IPS-18a (cell line): ENCODE data around the gene MAB21L4.

Source experiments
- H3K27ac ChIP-seq: one replicate; pipeline ENCODE4 v1.5.1; 2013; ENCODE audit warnings: low read length
- H3K27me3 ChIP-seq: one replicate; pipeline ENCODE4 v1.6.1; 2013; ENCODE audit warnings: mild to moderate bottlenecking, low read length; ENCODE audit not compliant: control insufficient read depth, insufficient read depth
- H3K36me3 ChIP-seq: one replicate; pipeline ENCODE4 v1.6.1; 2013; ENCODE audit warnings: low read depth, low read length; ENCODE audit not compliant: control insufficient read depth
- H3K4me1 ChIP-seq: one replicate; pipeline ENCODE4 v1.6.1; 2013; ENCODE audit warnings: low read depth, low read length; ENCODE audit not compliant: control insufficient read depth
- H3K4me3 ChIP-seq: one replicate; pipeline ENCODE4 v1.5.1; 2013; ENCODE audit warnings: low read length
- H3K9ac ChIP-seq: one replicate; pipeline ENCODE4 v1.6.1; 2013; ENCODE audit warnings: mild to moderate bottlenecking, low read length, moderate library complexity
- H3K9me3 ChIP-seq: one replicate; pipeline ENCODE4 v1.6.1; 2013; ENCODE audit warnings: low read depth, low read length; ENCODE audit not compliant: control insufficient read depth

Gene MAB21L4

DNA sequence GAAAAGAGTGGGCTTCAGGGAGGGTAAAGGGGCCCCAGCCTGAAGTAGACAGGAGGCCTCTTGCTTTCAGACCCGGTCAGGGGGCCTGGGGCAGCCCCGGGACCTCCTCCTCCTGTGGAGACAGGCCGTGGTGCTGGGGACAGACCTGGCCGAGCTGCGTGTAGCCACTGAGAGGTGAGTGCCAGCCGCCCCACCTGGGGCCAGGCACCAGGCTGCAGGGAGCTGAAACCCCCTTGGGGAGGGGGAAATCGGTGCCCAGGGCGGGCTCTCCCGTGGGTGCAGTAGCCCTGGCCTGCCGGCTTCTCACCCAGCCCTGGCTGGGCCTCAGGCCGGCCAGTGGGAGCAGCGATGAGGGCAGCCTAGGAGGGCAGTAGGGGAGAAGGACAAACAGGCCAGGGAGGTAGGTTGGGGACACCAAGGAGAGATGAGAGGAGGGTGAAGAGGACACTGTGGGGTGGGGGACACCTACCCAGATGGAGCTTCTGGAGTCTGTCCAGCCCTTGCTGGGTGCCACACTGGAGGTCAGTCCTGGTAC lies 34.2 kb upstream of the MAB21L4 start:
- no peaks in the 10 kb centered on the region for H3K36me3 ChIP-seq
- H3K4me1 ChIP-seq = no peaks in the 10 kb centered on the region
- no peak overlapping the region for H3K4me3 ChIP-seq
- no peak overlapping the region for H3K27ac ChIP-seq
- H3K9me3 ChIP-seq = no peaks in the 10 kb centered on the region
- H3K27me3 ChIP-seq = no peaks in the 10 kb centered on the region
- H3K9ac ChIP-seq = no peak overlapping the region

GRCh38 chr2:240929364-240930095 lies 33.6 kb upstream of the MAB21L4 start:
- Histone ChIP-seq H3K4me3 (no peak overlapping the region), H3K9ac (no peak overlapping the region), H3K27ac (no peak overlapping the region), H3K4me1 (no peaks in the 10 kb centered on the region), H3K27me3 (no peaks in the 10 kb centered on the region), H3K9me3 (no peaks in the 10 kb centered on the region), H3K36me3 (no peaks in the 10 kb centered on the region)

DNA sequence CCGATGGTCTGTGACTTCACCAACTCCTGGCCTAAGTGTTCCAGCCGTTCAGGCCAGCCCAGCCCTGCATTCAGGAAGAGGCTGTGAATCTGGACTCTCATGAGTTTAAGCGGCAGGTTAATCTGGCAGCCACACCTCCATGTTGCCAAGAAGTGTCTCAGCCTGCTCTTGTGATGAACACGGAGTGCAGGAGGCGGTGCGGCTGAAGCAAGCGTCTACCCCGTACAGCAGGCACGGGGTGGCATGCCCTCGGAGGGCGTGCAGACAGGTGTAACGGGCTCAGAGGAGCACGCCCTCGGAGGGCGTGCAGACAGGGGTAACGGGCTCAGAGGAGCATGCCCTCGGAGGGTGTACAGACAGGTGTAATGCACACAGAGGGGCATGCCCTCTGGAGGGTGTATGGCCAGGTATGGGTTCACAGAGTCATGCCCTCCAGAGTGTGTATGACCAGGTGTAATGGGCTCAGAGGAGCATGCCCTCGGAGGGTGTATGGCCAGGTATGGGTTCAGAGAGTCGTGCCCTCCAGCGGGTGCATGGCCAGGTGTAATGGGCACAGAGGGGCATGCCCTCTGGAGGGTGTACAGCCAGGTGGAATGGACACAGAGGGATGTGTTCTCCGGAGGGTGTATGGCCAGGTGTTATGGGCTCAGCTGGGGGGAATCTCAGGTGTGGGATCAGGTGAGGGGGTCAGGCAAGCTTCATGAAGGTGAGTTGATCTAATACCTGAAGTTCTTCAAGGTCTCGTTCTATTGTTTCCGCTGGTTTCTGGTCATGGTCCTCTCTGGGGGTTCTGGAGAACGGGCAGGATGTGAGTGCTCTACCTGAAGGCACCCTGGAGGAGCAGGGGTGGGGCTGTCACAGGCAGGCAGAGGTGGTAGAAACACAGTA lies 32.8 kb upstream of the MAB21L4 start:
- Histone ChIP-seq H3K9ac (no peak overlapping the region), H3K4me3 (no peak overlapping the region), H3K27me3 (no peaks in the 10 kb centered on the region), H3K4me1 (no peaks in the 10 kb centered on the region), H3K27ac (no peak overlapping the region), H3K9me3 (no peaks in the 10 kb centered on the region), H3K36me3 (no peaks in the 10 kb centered on the region)

- no peaks in the 10 kb centered on the region for H3K27me3 ChIP-seq
- H3K27ac ChIP-seq = no peak overlapping the region
- no peaks in the 10 kb centered on the region for H3K9me3 ChIP-seq
- no peak overlapping the region for H3K4me3 ChIP-seq
- H3K36me3 ChIP-seq = no peaks in the 10 kb centered on the region
- H3K4me1 ChIP-seq = no peaks in the 10 kb centered on the region
- no peak overlapping the region for H3K9ac ChIP-seq
Observed at GRCh38 chr2:240927390-240927781, 31.4 kb upstream of the MAB21L4 start.

DNA sequence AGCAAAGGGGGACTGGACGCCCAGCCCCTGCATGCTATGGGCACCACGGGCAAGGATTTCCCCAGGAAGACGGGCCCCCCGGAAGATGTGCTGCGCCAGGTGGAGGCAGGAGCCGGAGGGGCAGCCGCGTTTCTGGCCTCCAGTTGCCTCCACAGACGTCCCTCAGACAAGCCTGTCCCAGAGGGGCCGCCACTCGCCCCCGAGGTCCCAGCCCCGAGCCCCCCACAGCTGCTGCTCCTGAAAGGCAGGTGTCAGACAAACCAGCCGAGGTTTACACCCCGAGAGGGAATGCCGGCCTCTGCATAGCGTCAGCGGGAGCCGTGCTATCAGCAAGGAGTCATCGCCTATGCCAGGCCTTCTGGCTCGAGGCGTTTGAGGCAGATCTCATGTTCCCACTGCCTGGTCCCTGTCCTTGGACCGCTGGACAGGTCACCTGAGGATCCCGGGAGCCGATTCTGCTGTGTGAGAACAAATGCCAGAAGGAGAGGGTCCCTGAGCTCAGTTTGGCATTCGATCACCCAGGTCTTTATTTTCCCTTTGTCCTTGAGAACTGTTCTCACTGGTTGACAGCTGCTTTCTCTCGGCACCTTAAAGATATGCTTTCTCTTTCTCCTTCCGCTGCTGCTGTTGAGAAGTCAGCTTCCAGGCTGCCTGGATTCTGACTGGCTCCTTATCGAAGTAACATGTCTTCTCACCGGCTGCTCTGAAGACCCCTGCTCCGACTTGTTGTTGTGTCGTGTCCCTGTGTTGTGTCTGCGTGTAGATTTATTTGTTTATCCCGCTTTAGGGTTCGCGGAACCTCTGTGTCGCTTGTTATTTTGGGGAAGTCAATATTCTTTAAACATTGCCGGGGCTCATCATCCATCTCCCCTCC lies 30.8 kb upstream of the MAB21L4 start:
- Histone ChIP-seq H3K4me3 (no peak overlapping the region), H3K9ac (no peak overlapping the region), H3K27me3 (no peaks in the 10 kb centered on the region), H3K36me3 (no peaks in the 10 kb centered on the region), H3K27ac (no peak overlapping the region), H3K9me3 (no peaks in the 10 kb centered on the region), H3K4me1 (no peaks in the 10 kb centered on the region)

- no peak overlapping the region for H3K27ac ChIP-seq
- no peak overlapping the region for H3K4me3 ChIP-seq
- H3K4me1 ChIP-seq = no peaks in the 10 kb centered on the region
- no peak overlapping the region for H3K9ac ChIP-seq
- no peaks in the 10 kb centered on the region for H3K27me3 ChIP-seq
- no peaks in the 10 kb centered on the region for H3K9me3 ChIP-seq
- H3K36me3 ChIP-seq = no peaks in the 10 kb centered on the region
Observed at GRCh38 chr2:240925568-240926515, 29.9 kb upstream of the MAB21L4 start.

- no peak overlapping the region for H3K9ac ChIP-seq
Observed at GRCh38 chr2:240925191-240925567, 29.2 kb upstream of the MAB21L4 start.

DNA sequence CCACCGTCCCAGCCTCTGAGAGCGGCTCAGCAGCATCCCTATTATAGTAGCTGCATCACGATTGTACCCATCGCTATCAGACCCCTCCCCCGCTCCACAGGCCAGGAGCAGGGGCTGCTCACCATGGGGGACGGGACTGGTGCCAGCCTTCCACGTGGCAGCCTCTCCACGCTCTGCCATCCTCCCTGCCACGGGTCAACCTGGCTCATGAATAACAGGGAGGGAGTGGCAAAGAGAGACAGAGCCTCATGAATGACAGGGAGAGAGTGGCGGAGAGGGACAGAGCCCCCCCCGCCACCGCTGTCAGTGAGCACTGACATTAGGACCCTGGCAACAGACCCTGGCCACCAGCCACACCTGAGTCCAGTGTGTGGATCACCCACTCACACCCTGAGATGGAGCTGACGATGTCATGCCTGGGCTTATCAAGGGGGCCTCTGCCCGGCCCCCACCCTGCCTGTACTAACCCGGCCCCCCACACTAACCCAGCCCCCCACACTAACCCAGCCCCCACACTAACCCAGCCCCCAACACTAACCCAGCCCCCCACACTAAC lies 27.1 kb upstream of the MAB21L4 start:
- Histone ChIP-seq H3K36me3 (no peaks in the 10 kb centered on the region), H3K9me3 (no peaks in the 10 kb centered on the region), H3K27ac (no peak overlapping the region), H3K9ac (no peak overlapping the region), H3K4me1 (no peaks in the 10 kb centered on the region), H3K27me3 (no peaks in the 10 kb centered on the region), H3K4me3 (no peak overlapping the region)

More at GRCh38 chr2:240925191-240925567, 29.2 kb upstream of the MAB21L4 start:
- no peaks in the 10 kb centered on the region for H3K27me3 ChIP-seq
- H3K36me3 ChIP-seq = no peaks in the 10 kb centered on the region
- no peaks in the 10 kb centered on the region for H3K9me3 ChIP-seq
- no peak overlapping the region for H3K27ac ChIP-seq
- no peak overlapping the region for H3K4me3 ChIP-seq
- H3K4me1 ChIP-seq = no peaks in the 10 kb centered on the region

GRCh38 chr2:240922245-240922981 lies 26.5 kb upstream of the MAB21L4 start:
- H3K4me3 ChIP-seq = no peak overlapping the region
- no peaks in the 10 kb centered on the region for H3K4me1 ChIP-seq
- no peak overlapping the region for H3K9ac ChIP-seq
- no peak overlapping the region for H3K27ac ChIP-seq
- no peaks in the 10 kb centered on the region for H3K27me3 ChIP-seq
- no peaks in the 10 kb centered on the region for H3K9me3 ChIP-seq
- no peaks in the 10 kb centered on the region for H3K36me3 ChIP-seq

DNA sequence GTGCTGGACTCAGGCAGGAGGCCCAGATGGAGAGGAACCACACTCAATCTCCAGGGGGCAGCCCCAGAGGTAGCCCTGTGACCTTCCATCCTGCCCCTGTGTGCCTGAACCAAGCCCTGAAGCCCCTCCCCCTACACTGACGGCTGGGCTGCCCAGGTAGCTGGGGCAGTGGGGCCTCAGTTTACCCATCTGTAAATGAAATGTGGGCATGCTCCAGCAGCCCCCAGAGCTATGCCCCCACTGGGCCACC lies 26.0 kb upstream of the MAB21L4 start:
- H3K9me3 ChIP-seq = no peaks in the 10 kb centered on the region
- no peak overlapping the region for H3K4me3 ChIP-seq
- no peaks in the 10 kb centered on the region for H3K36me3 ChIP-seq
- H3K4me1 ChIP-seq = peaks cover under 1% of the 10 kb centered on the region
- no peak overlapping the region for H3K9ac ChIP-seq
- H3K27me3 ChIP-seq = no peaks in the 10 kb centered on the region
- H3K27ac ChIP-seq = no peak overlapping the region
